Type B pancreatic cell (in vitro differentiated cells): ENCODE measurements around the gene PCDHB9. TPM values are rescaled to one million over a fixed set of nuclear protein-coding genes. Genes with fewer than 3 reads are reported as not detected.
"Not testable (repeated sequence)": the region's sequence is repeated elsewhere in the genome, so short reads cannot be mapped to it uniquely, and the experiment has no call there.

ENCODE experiments used
- DNase-seq: peaks from one replicate; pipeline ENCODE4 v3.0.0; 2021; ENCODE audit warnings: mixed read lengths; ENCODE audit not compliant: unreplicated experiment; ENCODE audit errors: extremely low spot score
- H3K27ac Mint-ChIP-seq: 2 replicates; pipeline ENCODE4 v1.8.0; 2021; ENCODE audit warnings: mild to moderate bottlenecking, mixed read lengths
- H3K27me3 Mint-ChIP-seq: 2 replicates; pipeline ENCODE4 v1.8.0; 2021; ENCODE audit warnings: mixed read lengths
- H3K36me3 Mint-ChIP-seq: 2 replicates; pipeline ENCODE4 v1.8.0; 2021; ENCODE audit warnings: mixed read lengths
- H3K4me1 Mint-ChIP-seq: one replicate; pipeline ENCODE4 v1.8.0; 2021; ENCODE audit warnings: mixed read lengths; ENCODE audit not compliant: unreplicated experiment
- H3K4me3 Mint-ChIP-seq: 2 replicates; pipeline ENCODE4 v1.8.0; 2021; ENCODE audit warnings: mild to moderate bottlenecking, mixed read lengths
- H3K9me3 Mint-ChIP-seq: 2 replicates; pipeline ENCODE4 v1.8.0; 2021; ENCODE audit warnings: mixed read lengths
- CTCF ChIP-seq: fragments of 200-600 bp; sonication (generic); conservative IDR thresholded peaks from 2 replicates; pipeline ENCODE4 v1.5.0; 2021; ENCODE audit warnings: antibody characterized with exemption, mild to moderate bottlenecking
- total RNA-seq: library from RNA; stranded (reverse); gene quantifications from 2 replicates; pipeline ENCODE4 v1.2.1, GENCODE V29; 2021; ENCODE audit warnings: low replicate concordance

PCDHB9 gene
- total RNA-seq, 1 donor from 2014 or later = 2.8 TPM

- H3K36me3 Mint-ChIP-seq = peaks cover 4% of the 10 kb centered on the region
- H3K27ac Mint-ChIP-seq = no peak overlapping the region
- no peak for TF ChIP-seq CTCF
- no peak overlapping the region for H3K4me3 Mint-ChIP-seq
- H3K27me3 Mint-ChIP-seq = no peaks in the 10 kb centered on the region
- H3K4me1 Mint-ChIP-seq = no peaks in the 10 kb centered on the region
- DNase-seq = no peak
- peaks cover 4% of the 10 kb centered on the region for H3K9me3 Mint-ChIP-seq
Observed at GRCh38 chr5:141196363-141196762, 9.4 kb downstream of the PCDHB9 start.

- Mint-ChIP-seq H3K27ac (no peak within 1 kb of the TSS), H3K27me3 (no peaks in the 10 kb centered on the region), H3K4me3 (peak within 1 kb of the TSS; percentile 74), H3K36me3 (peaks cover 4% of the 10 kb centered on the region), H3K9me3 (no peaks in the 10 kb centered on the region), H3K4me1 (no peaks in the 10 kb centered on the region)
- peak; percentile 53 for TF ChIP-seq CTCF
- no peak for DNase-seq
Observed at GRCh38 chr5:141199359-141200235, 12.6 kb downstream of the PCDHB9 start, which contains the start of gene PCDHB11. TSS of gene PCDHB11 (plus strand) at chr5:141199627. CDS start at chr5:141199775, 148 bp downstream.

- not testable (repeated sequence) for H3K27me3 Mint-ChIP-seq, DNase-seq, H3K36me3 Mint-ChIP-seq, H3K4me1 Mint-ChIP-seq, H3K4me3 Mint-ChIP-seq, H3K27ac Mint-ChIP-seq, H3K9me3 Mint-ChIP-seq
Observed at GRCh38 chr5:141201126-141201525, 14.2 kb downstream of the PCDHB9 start.

- not testable (repeated sequence) for H3K36me3 Mint-ChIP-seq, DNase-seq, H3K27me3 Mint-ChIP-seq, H3K27ac Mint-ChIP-seq, H3K9me3 Mint-ChIP-seq, H3K4me1 Mint-ChIP-seq, H3K4me3 Mint-ChIP-seq
Observed at GRCh38 chr5:141201646-141202045, 14.7 kb downstream of the PCDHB9 start.

GRCh38 chr5:141208478-141208877 is 21.5 kb downstream of the PCDHB9 start, which contains the start of gene PCDHB12:
TSS of gene PCDHB12 (plus strand) at chr5:141208719. CDS start at chr5:141208908, 189 bp downstream.
- no peak for DNase-seq
- Mint-ChIP-seq H3K27me3 (no peaks in the 10 kb centered on the region), H3K36me3 (no peaks in the 10 kb centered on the region), H3K4me1 (no peaks in the 10 kb centered on the region), H3K4me3 (peak within 1 kb of the TSS; percentile 80), H3K27ac (no peak within 1 kb of the TSS), H3K9me3 (peaks cover under 1% of the 10 kb centered on the region)
- TF ChIP-seq CTCF = peak; percentile 45

GRCh38 chr5:141210281-141210680 is 23.3 kb downstream of the PCDHB9 start:
- not testable (repeated sequence) for H3K27ac Mint-ChIP-seq, H3K9me3 Mint-ChIP-seq, H3K36me3 Mint-ChIP-seq, H3K4me3 Mint-ChIP-seq, H3K27me3 Mint-ChIP-seq, DNase-seq, H3K4me1 Mint-ChIP-seq

- H3K27ac Mint-ChIP-seq, H3K4me1 Mint-ChIP-seq, H3K27me3 Mint-ChIP-seq, H3K9me3 Mint-ChIP-seq, H3K36me3 Mint-ChIP-seq, DNase-seq, H3K4me3 Mint-ChIP-seq: not testable (repeated sequence)
Observed at GRCh38 chr5:141210849-141211248, 23.9 kb downstream of the PCDHB9 start.
